HL-60 (cell line): ENCODE results near the gene ETF1.

Experiments used
- CTCF ChIP-seq: IDR thresholded peaks from one replicate; pipeline ENCODE4 v1.5.1; 2011; ENCODE audit warnings: low read length, control low read depth, inconsistent platforms; ENCODE audit not compliant: insufficient read depth
- GABPA ChIP-seq: IDR thresholded peaks from 2 replicates; pipeline ENCODE4 v1.6.1; 2012; ENCODE audit warnings: low read depth
- POLR2AphosphoS5 ChIP-seq: IDR thresholded peaks from 2 replicates; pipeline ENCODE4 v1.6.1; 2012; ENCODE audit warnings: low read depth
- SPI1 ChIP-seq: IDR thresholded peaks from 2 replicates; pipeline ENCODE4 v1.6.1; 2012; ENCODE audit warnings: low read depth, mild to moderate bottlenecking, borderline replicate concordance

GRCh38 chr5:138554143-138554542, 11.1 kb upstream of the ETF1 start:
- TF ChIP-seq CTCF (no peak), POLR2AphosphoS5 (no peak), GABPA (no peak), SPI1 (no peak)
